ENCODE results near the gene GRIP2.

The GRIP2 gene

DNA sequence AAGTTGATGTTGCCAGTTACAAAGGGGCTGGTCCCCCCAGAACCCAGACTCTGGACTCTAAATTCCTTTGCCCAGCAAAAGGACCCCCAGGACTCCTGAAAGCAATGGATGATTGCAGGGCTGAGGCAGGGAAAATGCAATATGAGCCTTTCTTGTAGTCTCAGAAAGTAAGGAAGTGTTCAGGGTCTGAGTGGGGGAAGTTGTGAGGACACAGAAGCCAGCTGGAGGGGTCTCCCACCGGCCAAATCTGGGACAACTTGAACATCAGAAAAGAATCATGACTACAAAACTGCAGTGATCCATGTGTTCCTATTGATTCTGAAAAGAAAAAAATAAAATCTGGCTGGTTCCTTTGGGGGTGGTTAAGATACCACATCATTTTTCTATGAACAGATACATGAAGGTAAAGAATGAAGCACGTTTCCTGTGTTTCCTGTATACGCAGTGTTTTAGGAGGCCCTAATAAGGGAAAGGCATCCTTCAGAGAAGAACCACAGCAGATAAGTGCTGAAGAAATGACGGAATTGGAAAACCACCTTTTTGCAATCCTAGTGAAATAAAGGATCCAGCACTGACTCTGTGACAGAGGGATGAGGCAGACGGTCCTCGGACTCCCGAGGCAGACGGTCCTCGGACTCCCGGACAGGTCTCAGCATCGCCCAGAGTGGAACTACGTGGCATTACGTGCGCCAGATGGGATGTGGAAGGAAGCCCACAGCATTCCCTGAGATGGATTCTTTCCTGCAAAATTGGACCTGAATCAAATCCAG is 22.2 kb upstream of the GRIP2 start:
- no peak overlapping the region for H3K27ac ChIP-seq
- DNase-seq (ENCODE audit: low read depth, low spot score): no peak

DNA sequence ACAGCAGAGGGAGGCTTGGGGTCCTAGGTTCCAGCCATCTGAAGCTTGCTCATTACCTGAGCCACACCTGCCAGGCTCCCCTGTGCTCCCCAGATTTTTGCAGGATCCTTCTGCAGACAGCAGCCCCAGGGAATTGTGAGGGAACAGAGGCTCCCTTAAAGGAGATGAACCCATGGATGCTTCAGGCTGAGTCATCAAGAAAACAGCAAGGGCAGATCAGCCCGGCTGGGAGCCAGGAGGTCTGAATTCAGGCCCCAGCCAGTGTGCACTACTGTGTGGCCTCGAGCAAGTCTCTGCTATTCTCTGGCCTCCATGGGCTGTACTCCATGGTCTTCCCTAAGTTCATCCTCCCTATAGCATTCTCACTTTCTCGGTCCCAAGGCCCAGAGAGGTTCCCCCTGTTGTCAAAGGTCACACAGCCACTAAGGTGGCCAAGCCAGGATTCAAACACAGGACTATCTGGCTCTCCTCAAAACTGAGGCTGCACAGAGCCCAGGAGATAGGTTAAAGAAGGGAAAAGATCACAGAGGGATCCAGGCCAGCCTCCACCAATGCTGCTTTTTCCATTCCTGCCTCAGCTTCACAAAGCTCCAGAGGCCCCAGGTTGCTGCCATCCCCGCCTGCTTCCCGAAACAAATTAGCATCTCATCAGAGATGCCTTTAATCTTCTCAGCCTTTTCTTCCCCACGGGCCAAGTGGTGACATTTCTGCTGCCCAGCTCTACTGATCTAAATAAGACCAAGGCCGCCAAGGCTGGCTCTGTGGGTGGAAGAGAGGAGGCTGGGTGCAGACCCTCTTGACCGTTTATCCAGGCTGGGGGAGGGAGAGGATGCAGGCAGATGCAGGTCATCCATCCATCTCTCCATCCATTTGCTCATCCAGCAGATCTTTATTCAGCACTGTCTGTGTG is 21.2 kb upstream of the GRIP2 start:
- no peak overlapping the region for H3K27ac ChIP-seq
- DNase-seq (ENCODE audit: low read depth, low spot score): no peak

DNA sequence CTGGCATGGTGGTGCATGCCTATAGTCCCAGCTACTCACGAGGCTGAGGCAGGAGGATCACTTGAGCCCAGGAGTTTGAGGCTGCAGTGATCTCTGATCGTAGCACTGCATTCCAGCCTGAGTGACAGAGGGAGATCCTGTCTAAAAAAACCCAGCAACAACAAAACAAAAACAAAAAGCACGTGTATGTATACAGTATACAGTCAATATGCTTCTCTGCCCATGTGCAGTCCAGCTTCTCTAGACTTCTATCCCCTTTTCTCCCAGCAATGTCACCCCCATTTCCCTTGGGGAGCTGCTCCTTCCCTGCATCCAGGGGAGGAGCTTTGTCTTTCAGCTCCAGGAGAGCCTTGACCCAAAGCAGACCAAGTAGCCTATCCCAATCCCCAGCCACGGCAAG is 20.0 kb upstream of the GRIP2 start:
- H3K27ac ChIP-seq: no peak overlapping the region
- DNase-seq (ENCODE audit: low read depth, low spot score): no peak

DNA sequence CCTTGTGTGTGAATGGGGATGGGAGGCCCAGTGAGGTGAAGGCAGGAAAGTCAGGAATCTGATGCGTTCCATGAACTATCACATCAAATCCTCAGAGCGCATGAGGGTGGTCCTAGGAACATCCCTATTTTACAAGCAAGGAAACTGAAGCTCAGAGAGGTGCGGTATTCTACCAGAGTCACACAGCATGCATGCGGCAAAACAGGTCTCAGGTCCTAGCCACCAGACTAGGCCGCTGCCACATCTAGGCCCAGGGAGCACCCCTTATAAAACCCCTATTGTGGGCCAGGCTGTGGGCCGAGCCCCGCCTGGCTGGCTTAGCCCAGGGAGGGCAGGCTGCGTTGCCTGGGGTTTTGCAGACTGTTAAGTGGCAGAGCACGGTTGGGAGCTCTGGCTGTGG is 17.9 kb upstream of the GRIP2 start:
- no peak overlapping the region for H3K27ac ChIP-seq
- no peak for DNase-seq (ENCODE audit: low read depth, low spot score)

DNA sequence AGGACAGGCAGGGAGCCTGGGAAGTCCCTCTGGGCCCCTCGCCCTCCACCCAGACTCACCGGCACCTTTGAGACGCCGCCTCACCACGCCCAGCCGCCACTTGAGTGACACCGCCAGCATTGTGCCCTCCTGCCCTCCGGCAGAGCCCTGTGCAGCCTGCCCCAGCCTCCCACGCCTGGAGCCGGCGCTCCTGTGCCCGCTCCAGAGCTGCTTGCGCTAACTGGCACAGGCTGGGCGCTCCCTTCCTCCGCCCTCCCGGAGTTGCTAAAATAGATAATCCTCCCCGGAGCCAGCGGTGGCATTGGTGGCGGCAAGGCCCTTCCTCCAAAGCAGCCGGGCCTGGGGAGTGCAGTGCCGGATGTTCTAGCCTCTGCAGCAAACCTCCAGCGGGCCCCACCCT is 15.7 kb upstream of the GRIP2 start:
- DNase-seq (ENCODE audit: low read depth, low spot score): no peak
- H3K27ac ChIP-seq: no peak overlapping the region

DNA sequence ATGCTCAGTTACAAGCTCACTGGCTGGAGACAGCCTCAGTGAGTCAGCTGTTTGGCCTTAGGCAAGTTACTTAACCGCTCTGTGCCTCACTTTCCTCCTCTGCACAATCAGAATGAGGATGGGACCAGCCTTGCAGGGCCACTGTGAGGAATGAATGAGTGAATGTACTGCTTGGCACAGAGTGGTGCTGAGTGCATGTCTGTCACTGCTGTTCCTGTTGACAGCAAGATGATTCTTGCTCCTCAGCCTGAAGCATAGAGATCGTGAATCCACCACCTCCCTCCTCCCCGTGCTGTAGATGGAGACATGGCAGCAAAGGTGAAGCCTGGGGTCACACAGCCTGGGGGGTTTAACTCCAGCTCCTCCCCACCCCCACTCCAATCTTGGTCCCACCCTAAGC is 14.6 kb upstream of the GRIP2 start:
- DNase-seq (ENCODE audit: low read depth, low spot score): peak; percentile 8
- no peak overlapping the region for H3K27ac ChIP-seq

DNA sequence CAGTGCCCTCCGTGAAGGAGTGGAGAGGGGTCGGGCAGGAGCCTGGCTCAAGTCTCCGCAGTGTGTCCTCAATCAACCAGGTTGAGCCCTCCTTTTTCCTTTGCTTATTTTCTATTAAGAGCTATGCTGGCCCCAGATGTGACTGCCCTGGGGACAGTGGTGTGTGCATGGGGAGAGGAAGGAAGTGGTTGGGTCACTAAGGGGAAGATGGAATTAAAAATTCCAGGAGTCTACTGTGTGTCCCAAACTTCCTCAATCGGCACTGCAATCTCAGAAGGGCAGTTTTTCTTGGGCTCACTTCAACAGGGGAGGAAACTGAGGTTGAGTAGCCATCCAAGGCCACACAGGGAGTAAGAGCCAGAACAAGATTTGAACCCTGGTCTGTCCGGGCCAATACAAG is 13.7 kb upstream of the GRIP2 start:
- no peak overlapping the region for H3K27ac ChIP-seq
- DNase-seq (ENCODE audit: low read depth, low spot score): no peak

DNA sequence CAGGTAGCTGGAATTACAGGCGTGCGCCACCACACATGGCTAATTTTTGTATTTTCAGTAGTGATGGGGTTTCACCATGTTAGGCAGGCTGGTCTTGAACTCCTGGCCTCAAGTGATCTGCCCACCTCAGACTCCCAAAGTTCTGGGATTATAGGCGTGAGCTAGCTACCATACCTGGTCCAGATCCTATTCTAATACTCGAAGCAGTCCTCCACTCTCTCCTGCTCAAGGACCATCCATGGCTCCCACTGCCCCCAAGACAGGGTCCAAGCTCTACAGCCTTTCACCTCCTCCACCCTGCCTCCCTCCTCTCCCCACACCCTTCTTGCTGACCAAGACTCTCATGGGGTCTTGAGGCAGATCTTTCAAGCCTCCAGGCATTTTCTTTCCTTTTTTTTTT is 12.6 kb upstream of the GRIP2 start:
- DNase-seq (ENCODE audit: low read depth, low spot score): no peak

DNA sequence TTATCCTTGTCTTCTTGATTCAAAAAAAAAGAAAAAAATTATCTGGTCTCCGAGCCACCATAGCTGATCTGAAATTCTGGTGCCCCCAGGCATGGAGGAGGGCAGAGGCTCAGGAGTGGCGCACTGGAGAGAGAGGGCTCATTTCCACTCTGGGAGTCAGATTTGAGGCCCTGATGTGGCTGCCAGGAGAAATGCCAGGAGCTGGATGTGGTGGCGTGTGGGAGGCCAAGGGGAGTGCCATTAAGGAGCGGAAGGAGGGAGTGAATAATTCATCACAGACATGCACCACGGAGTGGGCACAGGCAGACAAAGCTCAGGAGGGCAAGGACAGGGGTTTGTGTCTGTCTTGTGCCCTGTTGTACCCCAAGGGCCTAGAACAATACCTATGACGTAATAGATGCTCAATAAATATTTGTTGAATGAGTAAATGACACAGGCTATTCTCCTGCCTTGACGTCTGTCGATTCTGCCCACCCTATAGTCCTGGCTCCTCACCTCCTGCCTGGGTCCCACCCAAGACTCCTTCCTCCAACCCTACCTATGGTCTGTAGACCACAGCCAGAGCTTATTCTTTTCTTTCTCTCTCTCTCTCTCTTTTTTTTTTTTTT is 12.0 kb upstream of the GRIP2 start:
- H3K27ac ChIP-seq: no peak overlapping the region
- no peak for DNase-seq (ENCODE audit: low read depth, low spot score)

More for the DNA sequence above, 12.6 kb upstream of the GRIP2 start:
- H3K27ac ChIP-seq: no peak overlapping the region

DNA sequence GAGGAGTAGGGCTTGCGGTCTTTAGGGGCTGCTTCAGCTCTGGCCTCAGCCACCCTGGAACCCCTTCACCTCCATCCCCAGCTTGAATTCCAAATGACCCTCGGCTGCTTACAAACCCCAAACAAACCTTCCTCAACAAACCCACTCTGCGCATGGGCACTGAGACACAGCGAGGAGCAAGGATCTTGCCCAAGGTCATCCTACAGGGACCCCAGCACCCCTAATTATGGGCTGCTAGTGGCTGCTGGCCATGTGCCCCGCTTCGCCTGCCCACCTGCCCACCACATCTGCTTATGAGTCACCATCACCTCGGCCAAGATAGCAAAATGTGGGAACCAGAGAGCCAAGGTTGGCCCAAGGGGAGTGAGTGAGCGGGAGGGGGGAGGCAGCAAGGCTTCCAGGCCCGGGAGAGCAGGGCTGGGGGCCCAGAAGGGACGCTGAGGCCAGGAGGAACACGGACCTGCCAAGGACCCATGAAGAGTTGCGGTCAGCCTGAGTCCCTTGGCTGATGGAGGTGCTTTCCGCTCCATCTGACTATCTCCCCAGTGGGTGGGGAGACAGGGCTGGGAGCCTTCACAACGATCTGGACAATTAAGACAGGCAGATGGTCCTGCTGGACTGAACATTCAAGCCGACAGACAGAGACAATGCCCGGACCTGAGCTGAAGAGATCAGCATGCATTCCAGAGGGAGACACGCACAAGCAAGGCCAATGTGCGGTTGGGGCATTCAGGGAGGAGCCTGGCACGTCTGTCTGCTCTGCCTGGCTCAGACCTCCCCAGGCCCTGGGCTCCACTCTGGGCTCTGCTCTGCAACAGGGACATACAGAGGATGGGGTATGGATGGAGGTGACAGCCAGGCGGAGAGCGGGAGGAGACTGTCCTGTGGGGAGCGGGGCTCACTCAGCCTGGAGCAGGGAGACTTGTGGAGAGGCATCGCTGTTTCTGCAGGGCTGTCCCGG is 10.8 kb upstream of the GRIP2 start:
- H3K27ac ChIP-seq: no peak overlapping the region
- DNase-seq (ENCODE audit: low read depth, low spot score): no peak

DNA sequence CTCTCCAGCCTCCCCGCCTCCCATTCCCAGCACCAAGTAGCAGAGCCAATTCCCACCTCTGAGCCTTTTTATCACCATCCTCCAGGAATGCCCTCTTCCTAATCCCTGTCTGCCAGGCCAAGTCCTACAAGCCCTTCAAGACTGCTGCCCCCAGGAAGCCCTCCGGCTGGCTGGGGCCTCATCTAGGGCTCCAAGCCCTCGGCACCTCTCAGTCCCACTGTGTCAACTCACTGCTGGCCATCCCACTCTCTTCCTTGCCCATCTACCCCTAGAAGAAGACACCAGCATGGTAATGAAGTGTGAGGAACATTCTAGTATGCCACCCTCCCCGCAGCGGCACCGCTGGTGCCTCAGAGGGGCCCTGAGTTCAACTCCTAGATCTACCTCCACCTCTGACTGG is 10.0 kb upstream of the GRIP2 start:
- no peak for DNase-seq (ENCODE audit: low read depth, low spot score)

DNA sequence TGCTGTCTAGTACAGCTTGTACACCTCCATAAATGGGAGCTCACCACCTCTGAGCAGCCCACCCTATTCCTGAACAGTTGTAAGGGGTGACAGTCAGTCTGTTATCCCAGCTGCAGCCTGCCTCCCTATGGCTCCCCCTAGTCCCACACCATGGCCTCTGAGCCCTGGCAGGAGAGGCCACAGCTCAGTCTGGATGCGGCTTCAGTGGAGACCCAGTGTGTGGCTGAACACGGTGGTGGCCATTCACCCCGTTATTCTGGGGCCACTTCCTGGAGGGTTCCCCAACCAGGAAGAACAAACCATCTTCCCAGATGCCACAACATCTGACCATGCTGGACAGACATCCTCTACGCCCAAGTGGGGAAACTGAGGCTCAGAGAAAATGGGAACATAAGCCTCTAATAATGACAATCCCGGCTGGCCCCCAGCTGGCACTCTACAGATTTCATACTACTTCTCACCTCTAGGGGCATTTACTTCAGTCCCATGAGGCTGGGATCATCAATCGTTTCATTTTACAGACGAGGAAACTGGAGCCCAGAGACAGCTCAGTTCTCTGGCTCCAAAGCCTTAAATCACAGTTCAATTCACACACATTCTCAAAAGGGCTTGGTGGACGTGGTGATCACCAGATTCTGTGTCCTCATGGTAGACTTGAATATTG is 9.2 kb upstream of the GRIP2 start:
- no peak overlapping the region for H3K27ac ChIP-seq
- no peak for DNase-seq (ENCODE audit: low read depth, low spot score)

More for the DNA sequence above, 10.0 kb upstream of the GRIP2 start:
- no peak overlapping the region for H3K27ac ChIP-seq

DNA sequence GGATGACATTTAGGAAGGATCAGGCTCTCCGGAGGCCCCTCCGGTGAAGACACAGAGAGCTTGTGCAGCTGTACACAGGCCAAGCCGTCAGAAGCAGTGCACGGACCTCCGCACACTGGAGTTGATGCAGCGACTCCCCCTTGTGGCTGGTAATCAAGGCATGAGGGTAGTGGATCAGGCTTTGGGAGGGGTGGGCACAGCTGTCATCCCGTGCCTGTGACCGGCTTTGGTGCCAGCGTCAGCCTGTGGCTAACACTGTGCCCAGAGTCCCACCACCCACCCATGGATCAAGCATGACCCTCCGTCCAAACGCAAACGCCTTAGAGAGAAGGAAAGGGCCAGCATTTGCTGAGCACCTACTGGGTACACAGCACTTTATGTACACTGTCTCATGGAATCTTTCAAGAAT is 8.2 kb upstream of the GRIP2 start:
- DNase-seq (ENCODE audit: low read depth, low spot score): no peak
- H3K27ac ChIP-seq: no peak overlapping the region

DNA sequence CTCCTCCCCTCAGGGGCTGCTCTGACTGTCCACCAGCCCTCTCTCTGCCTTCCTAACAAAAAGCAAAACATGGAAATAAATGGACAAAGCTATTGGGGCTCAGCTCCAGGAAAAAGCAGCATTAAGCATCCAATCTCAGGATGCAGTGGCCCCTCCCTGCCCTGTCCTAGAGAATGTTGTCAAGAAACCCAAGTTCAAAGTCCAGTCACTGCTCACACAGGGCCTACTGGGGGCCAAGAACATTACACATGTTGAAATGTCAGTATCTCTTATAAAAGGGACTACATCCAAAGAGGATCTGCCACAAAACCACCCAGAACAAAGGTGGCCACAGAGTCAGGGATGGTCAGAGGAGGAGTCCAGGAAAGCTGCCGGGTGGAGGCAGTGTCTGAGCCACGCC is 7.6 kb upstream of the GRIP2 start:
- no peak for DNase-seq (ENCODE audit: low read depth, low spot score)
- no peak overlapping the region for H3K27ac ChIP-seq

DNA sequence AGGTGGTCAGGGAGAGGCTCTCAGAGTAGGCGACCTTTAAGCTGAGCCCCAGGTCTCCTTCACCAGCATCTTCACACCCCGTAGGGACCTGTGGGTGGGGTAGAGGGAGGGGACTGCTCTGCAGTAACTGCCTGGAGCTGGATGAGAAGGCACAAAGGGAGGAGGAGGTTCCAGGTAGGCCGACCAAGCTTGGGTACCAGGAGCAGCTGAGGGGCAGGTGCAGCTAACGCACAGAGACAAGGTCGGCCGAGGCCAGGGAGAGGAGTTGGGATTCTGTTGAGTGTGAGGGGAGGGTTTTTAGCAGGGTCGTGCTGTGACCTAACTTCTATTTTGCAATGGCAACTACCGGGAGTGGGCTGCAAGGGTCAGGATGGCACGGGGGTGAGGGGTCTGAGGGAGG is 5.9 kb upstream of the GRIP2 start:
- DNase-seq (ENCODE audit: low read depth, low spot score): no peak
- H3K27ac ChIP-seq: no peak overlapping the region

DNA sequence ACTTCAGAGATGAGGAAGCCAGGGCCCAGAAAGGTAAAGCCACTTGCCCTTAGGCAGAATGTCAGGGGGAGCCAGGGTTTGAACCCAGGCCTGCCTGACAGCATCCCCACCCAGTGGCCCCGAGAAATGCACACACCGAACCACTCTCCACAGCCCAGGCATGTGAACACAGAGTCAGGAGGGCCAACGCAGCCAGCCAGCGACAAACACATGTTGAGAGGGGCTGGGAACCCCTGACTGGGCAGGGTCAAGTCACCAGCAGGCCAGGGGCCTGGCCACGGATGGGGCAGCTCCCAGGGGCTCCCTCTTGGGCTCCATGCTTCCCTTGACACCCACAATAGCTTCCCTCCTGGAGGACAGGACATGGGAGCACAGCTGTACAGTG is 5.1 kb upstream of the GRIP2 start:
- no peak overlapping the region for H3K27ac ChIP-seq
- DNase-seq (ENCODE audit: low read depth, low spot score): no peak

DNA sequence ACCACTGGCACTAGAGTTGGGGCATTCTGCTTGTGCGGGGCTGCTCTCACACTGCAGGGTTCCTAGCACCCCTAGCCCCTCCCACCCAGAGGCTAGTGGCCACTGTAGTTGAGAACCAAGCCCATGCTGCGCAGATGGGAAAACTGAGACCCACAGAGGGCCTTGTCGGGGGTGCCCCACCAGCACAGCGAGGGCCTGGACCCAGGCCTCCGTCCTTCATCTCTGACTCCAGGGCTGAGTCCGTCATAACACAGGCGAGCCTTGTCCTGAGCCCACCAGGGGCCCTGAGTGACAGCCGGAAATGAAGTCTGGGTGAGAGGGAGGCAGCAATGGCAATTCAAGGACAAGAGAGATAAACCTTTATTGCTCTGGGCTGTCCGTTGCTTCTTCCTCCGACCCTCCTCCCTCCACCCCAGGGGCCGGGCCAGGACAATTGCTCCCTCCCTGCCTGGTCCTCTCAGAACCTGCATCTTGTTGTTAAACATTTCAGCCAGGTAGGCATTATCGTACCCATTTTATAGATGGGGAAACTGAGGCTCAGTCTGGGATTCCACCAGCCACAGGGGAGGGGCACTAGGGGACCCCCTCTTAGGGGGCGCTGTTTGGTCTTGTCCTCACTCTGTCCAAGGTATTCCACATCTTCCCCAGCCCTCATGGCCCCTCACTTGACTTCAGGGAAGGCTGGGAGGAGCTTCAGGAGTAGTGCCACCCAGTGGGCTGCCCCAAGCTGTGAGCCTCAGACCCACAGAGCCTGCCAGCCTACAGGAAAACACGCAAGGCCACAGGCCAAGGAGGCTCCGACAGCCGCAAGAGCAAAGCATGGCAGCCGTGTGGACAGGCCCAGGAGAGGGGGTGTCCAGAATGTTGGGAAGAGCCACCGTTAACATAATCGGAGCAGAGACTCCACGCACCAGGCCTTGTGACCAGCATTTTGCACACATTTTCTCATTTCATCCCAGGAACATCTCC is 4.4 kb upstream of the GRIP2 start:
- DNase-seq (ENCODE audit: low read depth, low spot score): no peak
- H3K27ac ChIP-seq: no peak overlapping the region

DNA sequence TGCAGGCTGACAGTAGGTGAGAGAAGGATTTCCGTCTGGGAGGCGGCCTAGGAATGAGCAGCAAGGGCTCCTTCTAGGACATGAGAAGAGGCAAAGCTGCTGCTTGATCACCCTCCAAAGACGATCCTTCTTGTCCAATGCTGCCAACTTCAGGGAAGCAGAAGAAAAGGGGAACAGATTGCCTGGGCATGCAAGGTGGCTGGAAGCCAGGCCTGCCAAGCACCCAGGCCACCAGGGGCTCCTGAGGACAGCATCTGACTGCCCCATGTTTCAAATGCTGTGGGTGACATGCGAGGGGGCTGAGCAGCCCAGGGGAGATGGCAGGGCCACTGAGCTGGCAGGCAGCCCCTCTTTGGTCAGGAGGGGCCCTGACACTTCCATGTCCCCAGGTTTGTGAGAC is 3.3 kb upstream of the GRIP2 start:
- H3K27ac ChIP-seq: no peak overlapping the region
- DNase-seq (ENCODE audit: low read depth, low spot score): no peak

All from epithelial cell of prostate (primary cell).